Spleen (tissue), 7 donors: ENCODE measurements around the gene FAM199X.

ENCODE experiments used
- POLR2A ChIP-seq, 3 donors: fragments of 450-650 bp; IDR thresholded peaks; one replicate each; pipeline ENCODE4 v1.5.1; 2017; ENCODE audit warnings: antibody characterized with exemption in 3 of 3, mild to moderate bottlenecking in 1 of 3
- TF ChIP-seq, protein P1 (sequence below), 11 experiments: fragments of 200-600 bp in 7 of 11; fragments of 450-650 bp in 4 of 11; sonication (generic) in 4 of 11; IDR thresholded peaks in 8 of 11; conservative IDR thresholded peaks in 3 of 11; 1 replicate in 7 of 11; 2 replicates in 4 of 11; pipeline versions ENCODE4 v1.4.0 to v1.8.0; 2016 to 2021; ENCODE audit warnings: antibody characterized with exemption in 11 of 11, inconsistent platforms in 4 of 11, mild to moderate bottlenecking in 1 of 11
- donor health status: DM: no; HTN: no; CAD: no; lungs with moderate emphysema.
- donor health status: DM: no; HTN: no; CAD: no.
- donor health status: DM: no; HTN: no; CAD: no.

DNA sequence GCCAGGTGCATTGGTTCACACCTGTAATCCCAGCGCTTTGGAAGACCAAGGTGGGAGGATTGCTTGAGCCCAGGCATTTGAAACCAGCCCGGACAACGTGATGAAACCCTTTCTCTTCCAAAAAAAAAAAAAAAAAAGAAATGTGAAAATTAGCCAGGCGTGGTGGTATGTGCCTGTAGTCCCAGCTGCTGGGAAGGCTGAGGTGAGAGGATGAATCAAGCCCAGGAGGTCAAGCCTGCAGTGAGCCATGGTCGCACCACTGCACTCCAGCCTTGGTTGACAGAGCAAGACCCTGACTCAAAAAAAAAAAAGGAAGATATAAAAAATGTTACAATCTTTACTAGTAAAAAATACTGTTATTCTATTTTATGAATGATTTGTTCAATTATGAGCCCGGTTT lies 5.9 kb downstream of the FAM199X start:
- TF ChIP-seq, protein P1, sequence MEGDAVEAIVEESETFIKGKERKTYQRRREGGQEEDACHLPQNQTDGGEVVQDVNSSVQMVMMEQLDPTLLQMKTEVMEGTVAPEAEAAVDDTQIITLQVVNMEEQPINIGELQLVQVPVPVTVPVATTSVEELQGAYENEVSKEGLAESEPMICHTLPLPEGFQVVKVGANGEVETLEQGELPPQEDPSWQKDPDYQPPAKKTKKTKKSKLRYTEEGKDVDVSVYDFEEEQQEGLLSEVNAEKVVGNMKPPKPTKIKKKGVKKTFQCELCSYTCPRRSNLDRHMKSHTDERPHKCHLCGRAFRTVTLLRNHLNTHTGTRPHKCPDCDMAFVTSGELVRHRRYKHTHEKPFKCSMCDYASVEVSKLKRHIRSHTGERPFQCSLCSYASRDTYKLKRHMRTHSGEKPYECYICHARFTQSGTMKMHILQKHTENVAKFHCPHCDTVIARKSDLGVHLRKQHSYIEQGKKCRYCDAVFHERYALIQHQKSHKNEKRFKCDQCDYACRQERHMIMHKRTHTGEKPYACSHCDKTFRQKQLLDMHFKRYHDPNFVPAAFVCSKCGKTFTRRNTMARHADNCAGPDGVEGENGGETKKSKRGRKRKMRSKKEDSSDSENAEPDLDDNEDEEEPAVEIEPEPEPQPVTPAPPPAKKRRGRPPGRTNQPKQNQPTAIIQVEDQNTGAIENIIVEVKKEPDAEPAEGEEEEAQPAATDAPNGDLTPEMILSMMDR (IDR thresholded peaks at IDR 0.05 in 8 of 11, conservative IDR thresholded peaks at IDR 0.05 in 3 of 11) = no peak
- TF ChIP-seq POLR2A (IDR thresholded peaks at IDR 0.05) = no peak
